Spleen (tissue), 7 donors: Measurements from ENCODE around the gene USP10.

Source experiments
- POLR2A ChIP-seq, 3 donors: fragments of 450-650 bp; IDR thresholded peaks; one replicate each; pipeline ENCODE4 v1.5.1; 2017; ENCODE audit warnings: antibody characterized with exemption in 3 of 3, mild to moderate bottlenecking in 1 of 3
- TF ChIP-seq, protein P1 (sequence below), 11 experiments: fragments of 200-600 bp in 7 of 11; fragments of 450-650 bp in 4 of 11; sonication (generic) in 4 of 11; IDR thresholded peaks in 8 of 11; conservative IDR thresholded peaks in 3 of 11; 1 replicate in 7 of 11; 2 replicates in 4 of 11; pipeline versions ENCODE4 v1.4.0 to v1.8.0; 2016 to 2021; ENCODE audit warnings: antibody characterized with exemption in 11 of 11, inconsistent platforms in 4 of 11, mild to moderate bottlenecking in 1 of 11
- donor health status: DM: no; HTN: no; CAD: no; lungs with moderate emphysema.
- donor health status: DM: no; HTN: no; CAD: no.
- donor health status: DM: no; HTN: no; CAD: no.

DNA sequence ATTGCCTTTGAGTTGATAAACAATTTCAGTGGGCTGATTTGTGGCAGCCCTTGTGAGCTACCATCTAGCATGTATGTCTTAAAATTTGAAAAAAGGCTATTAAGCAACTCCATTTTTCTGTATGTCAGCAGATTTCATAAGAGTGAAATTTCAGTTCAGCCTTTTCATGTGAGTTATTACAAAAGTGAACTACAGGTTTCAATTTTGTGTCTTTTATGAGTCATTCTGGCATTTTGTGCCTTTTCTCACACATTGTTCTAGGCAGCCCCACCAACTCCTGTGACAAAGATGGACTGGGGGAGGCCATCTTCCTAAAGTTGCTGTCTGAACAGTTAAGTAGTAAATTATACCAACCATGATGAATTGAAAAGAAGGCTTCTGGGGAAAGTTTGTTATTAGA lies 52.1 kb downstream of the USP10 start:
- TF ChIP-seq, protein P1, sequence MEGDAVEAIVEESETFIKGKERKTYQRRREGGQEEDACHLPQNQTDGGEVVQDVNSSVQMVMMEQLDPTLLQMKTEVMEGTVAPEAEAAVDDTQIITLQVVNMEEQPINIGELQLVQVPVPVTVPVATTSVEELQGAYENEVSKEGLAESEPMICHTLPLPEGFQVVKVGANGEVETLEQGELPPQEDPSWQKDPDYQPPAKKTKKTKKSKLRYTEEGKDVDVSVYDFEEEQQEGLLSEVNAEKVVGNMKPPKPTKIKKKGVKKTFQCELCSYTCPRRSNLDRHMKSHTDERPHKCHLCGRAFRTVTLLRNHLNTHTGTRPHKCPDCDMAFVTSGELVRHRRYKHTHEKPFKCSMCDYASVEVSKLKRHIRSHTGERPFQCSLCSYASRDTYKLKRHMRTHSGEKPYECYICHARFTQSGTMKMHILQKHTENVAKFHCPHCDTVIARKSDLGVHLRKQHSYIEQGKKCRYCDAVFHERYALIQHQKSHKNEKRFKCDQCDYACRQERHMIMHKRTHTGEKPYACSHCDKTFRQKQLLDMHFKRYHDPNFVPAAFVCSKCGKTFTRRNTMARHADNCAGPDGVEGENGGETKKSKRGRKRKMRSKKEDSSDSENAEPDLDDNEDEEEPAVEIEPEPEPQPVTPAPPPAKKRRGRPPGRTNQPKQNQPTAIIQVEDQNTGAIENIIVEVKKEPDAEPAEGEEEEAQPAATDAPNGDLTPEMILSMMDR (IDR thresholded peaks at IDR 0.05 in 8 of 11, conservative IDR thresholded peaks at IDR 0.05 in 3 of 11): no peak
- no peak for TF ChIP-seq POLR2A (IDR thresholded peaks at IDR 0.05)
